ENCODE measurements around the gene ASB3. TPM values are rescaled to one million over a fixed set of nuclear protein-coding genes. Genes with fewer than 3 reads are reported as not detected.

Gene ASB3
- total RNA-seq, 2 donors from 2014 or later: 29.6 to 31.7 TPM

GRCh38 chr2:53622141-53622540, 164.6 kb downstream of the ASB3 start:
- no peaks in the 10 kb centered on the region for H3K9me3 Mint-ChIP-seq
- no peaks in the 10 kb centered on the region for H3K36me3 Mint-ChIP-seq (ENCODE audit: insufficient read depth in 2 of 2)
- no peak for DNase-seq
- no peaks in the 10 kb centered on the region for H3K27me3 Mint-ChIP-seq (ENCODE audit: low read depth)
- no peak overlapping the region for H3K27ac Mint-ChIP-seq
- no peak for ATAC-seq (replicated peaks in 1 of 2)
- H3K4me1 Mint-ChIP-seq (ENCODE audit: low read depth): no peaks in the 10 kb centered on the region
- no peak overlapping the region for H3K4me3 Mint-ChIP-seq

- Mint-ChIP-seq H3K36me3 (ENCODE audit: insufficient read depth in 2 of 2) (no peaks in the 10 kb centered on the region), H3K4me1 (ENCODE audit: low read depth) (no peaks in the 10 kb centered on the region), H3K4me3 (no peak overlapping the region), H3K27ac (no peak overlapping the region), H3K9me3 (no peaks in the 10 kb centered on the region), H3K27me3 (ENCODE audit: low read depth) (no peaks in the 10 kb centered on the region)
- no peak for ATAC-seq (replicated peaks in 1 of 2)
- DNase-seq: no peak
Measured at GRCh38 chr2:53620981-53621380, 165.8 kb downstream of the ASB3 start.

Other genes with a start within 250 kb of the ASB3 start
- gene CHAC2, start 19.1 kb downstream of the ASB3 start, total RNA-seq: 10 to 100 TPM in 1 of 2 donors, 1 to 10 TPM in 1; 9.4 to 12.5 TPM
- 10 to 100 TPM; 24.4 to 31.4 TPM for gene ERLEC1, start 91 bp upstream of the ASB3 start, total RNA-seq
- gene GPR75, start 73.0 kb upstream of the ASB3 start, total RNA-seq: 1 to 10 TPM; 1.0 to 1.2 TPM
- 10 to 100 TPM; 36.9 to 39.5 TPM for gene PSME4, start 184.0 kb upstream of the ASB3 start, total RNA-seq